Astrocyte of the spinal cord (primary cell): ENCODE results near the gene FRMD7.

Experiments used
- DNase-seq: peaks from one replicate; pipeline ENCODE4 v3.0.0; 2011; ENCODE audit warnings: low read depth, low spot score
- H3K4me3 ChIP-seq: 2 replicates; pipeline ENCODE4 v1.5.1; 2011; ENCODE audit warnings: low read depth, mild to moderate bottlenecking, low read length, moderate library complexity
- in situ Hi-C: cut with HindIII; loops from 2 replicates; pipeline ENCODE4 v1.10.0; 2017; ENCODE audit warnings: low sequenced_read_pairs
- TF ChIP-seq, protein P1 (sequence below): IDR thresholded peaks from 2 replicates; pipeline ENCODE4 v1.5.1; 2012; ENCODE audit warnings: low read depth, mild to moderate bottlenecking, low read length, inconsistent platforms

The FRMD7 gene

DNA sequence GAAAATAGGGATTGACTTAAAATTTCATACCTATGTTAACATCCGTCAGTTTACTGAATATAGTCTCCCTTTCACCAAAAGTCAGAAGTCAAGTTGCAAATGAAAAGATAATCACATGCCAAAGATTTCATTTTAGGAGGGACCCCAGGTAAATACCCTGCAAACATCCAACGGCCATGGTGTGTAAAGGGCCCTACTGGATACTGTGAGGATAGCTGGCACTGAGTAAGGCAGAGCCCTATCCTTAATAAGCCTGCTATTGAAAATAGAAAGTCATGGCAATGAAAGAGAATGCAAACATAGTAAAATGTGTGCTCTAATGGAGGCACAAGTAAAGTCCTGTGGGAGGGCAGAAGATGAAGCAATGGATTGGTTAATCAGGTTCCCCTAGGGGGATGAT, 83.8 kb downstream of the FRMD7 start:
- DNase-seq = no peak
- in situ Hi-C loops = no loop called here
- no peak overlapping the region for H3K4me3 ChIP-seq
- TF ChIP-seq, protein P1, sequence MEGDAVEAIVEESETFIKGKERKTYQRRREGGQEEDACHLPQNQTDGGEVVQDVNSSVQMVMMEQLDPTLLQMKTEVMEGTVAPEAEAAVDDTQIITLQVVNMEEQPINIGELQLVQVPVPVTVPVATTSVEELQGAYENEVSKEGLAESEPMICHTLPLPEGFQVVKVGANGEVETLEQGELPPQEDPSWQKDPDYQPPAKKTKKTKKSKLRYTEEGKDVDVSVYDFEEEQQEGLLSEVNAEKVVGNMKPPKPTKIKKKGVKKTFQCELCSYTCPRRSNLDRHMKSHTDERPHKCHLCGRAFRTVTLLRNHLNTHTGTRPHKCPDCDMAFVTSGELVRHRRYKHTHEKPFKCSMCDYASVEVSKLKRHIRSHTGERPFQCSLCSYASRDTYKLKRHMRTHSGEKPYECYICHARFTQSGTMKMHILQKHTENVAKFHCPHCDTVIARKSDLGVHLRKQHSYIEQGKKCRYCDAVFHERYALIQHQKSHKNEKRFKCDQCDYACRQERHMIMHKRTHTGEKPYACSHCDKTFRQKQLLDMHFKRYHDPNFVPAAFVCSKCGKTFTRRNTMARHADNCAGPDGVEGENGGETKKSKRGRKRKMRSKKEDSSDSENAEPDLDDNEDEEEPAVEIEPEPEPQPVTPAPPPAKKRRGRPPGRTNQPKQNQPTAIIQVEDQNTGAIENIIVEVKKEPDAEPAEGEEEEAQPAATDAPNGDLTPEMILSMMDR = no peak

DNA sequence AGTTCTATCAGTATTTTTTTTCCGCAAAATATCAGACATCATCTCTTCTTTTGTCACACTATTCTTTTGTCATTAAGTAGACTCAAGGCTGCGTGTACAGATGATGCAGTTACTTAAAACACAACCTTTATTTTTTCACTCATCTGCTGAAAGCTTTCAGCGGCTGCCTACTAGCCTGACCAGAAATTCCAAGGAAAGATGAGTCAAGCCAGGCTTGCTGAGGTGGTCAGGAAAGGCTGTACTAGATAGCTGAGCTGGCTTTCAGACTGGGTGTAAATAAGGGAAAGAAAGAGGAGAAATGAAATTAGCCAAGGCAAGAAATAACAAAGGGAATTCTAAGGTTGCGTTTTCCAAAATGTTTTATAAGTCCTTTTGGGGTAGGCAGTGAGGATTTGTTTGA, 86.8 kb downstream of the FRMD7 start:
- in situ Hi-C loops = no loop called here
- peak; percentile 41 for DNase-seq
- TF ChIP-seq, protein P1 = no peak
- no peak overlapping the region for H3K4me3 ChIP-seq

DNA sequence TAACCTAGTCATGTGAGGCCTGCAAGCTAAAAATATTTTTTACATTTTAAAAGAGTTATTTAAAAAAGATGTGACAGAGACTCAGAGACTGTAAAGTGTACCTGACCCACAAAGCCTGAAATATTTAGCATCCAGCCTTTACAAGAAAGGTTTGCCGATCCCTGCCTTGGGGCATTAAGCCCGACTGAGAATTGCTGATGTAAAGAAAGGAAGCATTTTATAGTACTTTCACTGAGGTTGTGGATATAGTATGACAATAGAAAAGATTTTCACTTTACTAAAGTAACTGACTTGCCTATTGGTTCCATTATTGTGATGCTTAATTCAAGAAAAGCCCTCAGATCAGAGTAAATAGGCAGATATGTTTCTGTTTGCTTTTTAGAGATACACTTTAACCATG, 87.8 kb downstream of the FRMD7 start:
- in situ Hi-C loops = no loop called here
- TF ChIP-seq, protein P1 = no peak
- no peak for DNase-seq

GRCh38 chrX:132037479-132037993, 90.3 kb downstream of the FRMD7 start:
- DNase-seq = no peak
- TF ChIP-seq, protein P1 = no peak
- H3K4me3 ChIP-seq = no peak overlapping the region
- in situ Hi-C loops = no loop called here

More for the DNA sequence above, 87.8 kb downstream of the FRMD7 start:
- no peak overlapping the region for H3K4me3 ChIP-seq

DNA sequence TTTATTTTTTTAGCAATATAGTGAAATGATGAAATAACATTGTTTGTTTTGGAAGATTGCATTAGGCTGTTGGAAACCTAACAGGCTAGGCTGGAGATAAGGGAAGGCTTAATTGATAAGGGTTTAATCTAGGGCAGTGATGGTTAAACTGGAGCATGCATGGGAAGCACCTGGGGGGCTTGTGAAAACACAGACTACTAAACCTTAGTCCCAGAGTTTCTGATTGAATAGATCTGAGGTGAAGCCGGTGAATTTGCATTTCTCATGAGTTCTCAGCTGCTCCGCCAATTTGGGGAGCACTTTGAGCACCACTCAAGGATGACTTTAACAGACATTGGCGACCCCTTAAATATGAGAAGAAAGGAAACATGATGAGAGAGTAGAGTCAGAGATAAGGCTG, 93.2 kb downstream of the FRMD7 start:
- no peak for DNase-seq
- TF ChIP-seq, protein P1 = no peak
- in situ Hi-C loops = no loop called here
- H3K4me3 ChIP-seq = no peak overlapping the region

DNA sequence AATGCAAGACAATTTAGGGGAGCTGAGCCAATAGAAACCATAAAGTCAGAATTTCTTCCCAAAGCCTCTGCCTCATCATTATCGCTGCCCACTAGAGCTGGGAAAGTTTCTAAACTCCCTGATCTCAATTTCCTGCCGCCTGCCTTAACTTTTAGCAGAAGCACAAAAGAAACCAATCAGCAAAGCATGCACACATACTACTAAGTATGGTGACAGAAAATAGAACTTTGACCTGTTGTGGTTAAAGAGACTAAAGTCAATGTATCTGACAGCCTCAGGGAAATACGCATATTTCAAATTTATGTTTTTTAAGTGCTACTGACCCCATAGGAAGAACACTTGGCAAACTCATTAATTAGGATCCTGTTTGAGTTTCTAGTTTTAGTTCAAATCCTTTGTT, 94.7 kb downstream of the FRMD7 start:
- no peak overlapping the region for H3K4me3 ChIP-seq
- in situ Hi-C loops = no loop called here
- TF ChIP-seq, protein P1 = no peak
- no peak for DNase-seq

- TF ChIP-seq, protein P1 = no peak
- in situ Hi-C loops = no loop called here
- no peak for DNase-seq
- no peak overlapping the region for H3K4me3 ChIP-seq
Measured at GRCh38 chrX:132031867-132032266, 96.0 kb downstream of the FRMD7 start.
